Liver (tissue), 9 donors: ENCODE results near the gene GNAT1. TPM values are rescaled to one million over a fixed set of nuclear protein-coding genes. Genes with fewer than 3 reads are reported as not detected.

Experiments used
- DNase-seq: peaks from one replicate; pipeline ENCODE4 v3.0.0-alpha.2; 2017; ENCODE audit warnings: low spot score
- H3K27ac ChIP-seq, 2 donors: one replicate each; pipeline ENCODE4 v1.7.0; 2013; ENCODE audit warnings: inconsistent platforms in 2 of 2, low read length in 2 of 2, control low read depth in 1 of 2, low read depth in 1 of 2, mild to moderate bottlenecking in 1 of 2
- H3K27me3 ChIP-seq, 4 donors: one replicate each; pipeline versions ENCODE4 v1.6.1 to v1.7.0; 2013; ENCODE audit warnings: low read length in 3 of 4, inconsistent platforms in 1 of 4, mild to moderate bottlenecking in 1 of 4, moderate library complexity in 1 of 4; ENCODE audit not compliant: control insufficient read depth in 4 of 4, insufficient read depth in 4 of 4
- H3K36me3 ChIP-seq, 4 donors: one replicate each; pipeline versions ENCODE4 v1.6.1 to v1.7.0; 2013; ENCODE audit warnings: low read length in 3 of 4, mild to moderate bottlenecking in 3 of 4, low read depth in 1 of 4, moderate library complexity in 1 of 4; ENCODE audit not compliant: control insufficient read depth in 4 of 4, insufficient read depth in 3 of 4
- H3K4me1 ChIP-seq, 4 donors: one replicate each; pipeline versions ENCODE4 v1.6.1 to v1.7.0; 2013; ENCODE audit warnings: low read length in 3 of 4, mild to moderate bottlenecking in 3 of 4, moderate library complexity in 1 of 4; ENCODE audit not compliant: control insufficient read depth in 4 of 4, insufficient read depth in 4 of 4
- H3K4me3 ChIP-seq, 3 donors: one replicate each; pipeline versions ENCODE4 v1.6.1 to v1.7.0; 2013; ENCODE audit warnings: low read length in 3 of 3, control low read depth in 1 of 3, low read depth in 1 of 3, mild to moderate bottlenecking in 1 of 3
- H3K9ac ChIP-seq, 2 donors: one replicate each; pipeline ENCODE4 v1.7.0; 2013; ENCODE audit warnings: low read length in 2 of 2, mild to moderate bottlenecking in 2 of 2, moderate library complexity in 2 of 2, control low read depth in 1 of 2, low read depth in 1 of 2
- H3K9me3 ChIP-seq, 4 donors: one replicate each; pipeline versions ENCODE4 v1.6.1 to v1.7.0; 2013; ENCODE audit warnings: low read length in 3 of 4; ENCODE audit not compliant: control insufficient read depth in 4 of 4
- EGR1 ChIP-seq, 2 donors: IDR thresholded peaks; 2 replicates each; pipeline ENCODE4 v1.6.1; 2016 to 2018; ENCODE audit warnings: antibody characterized with exemption in 2 of 2, low read depth in 2 of 2
- FOXA1 ChIP-seq: IDR thresholded peaks from 2 replicates; pipeline ENCODE4 v1.6.1; 2016; ENCODE audit warnings: antibody characterized with exemption
- FOXA2 ChIP-seq: IDR thresholded peaks from 2 replicates; pipeline ENCODE4 v1.6.1; 2016; ENCODE audit warnings: antibody characterized with exemption
- GABPA ChIP-seq, 2 donors: IDR thresholded peaks in 1 of 2; conservative IDR thresholded peaks in 1 of 2; 2 replicates each; pipeline ENCODE4 v1.6.1; 2016; ENCODE audit warnings: antibody characterized with exemption in 2 of 2, mild to moderate bottlenecking in 1 of 2, moderate library complexity in 1 of 2
- HNF4A ChIP-seq, 2 donors: conservative IDR thresholded peaks; 2 replicates each; pipeline ENCODE4 v1.6.1; 2016; ENCODE audit warnings: antibody characterized with exemption in 2 of 2, mild to moderate bottlenecking in 2 of 2
- HNF4G ChIP-seq: IDR thresholded peaks from 2 replicates; pipeline ENCODE4 v1.6.1; 2016; ENCODE audit warnings: antibody characterized with exemption
- JUND ChIP-seq, 2 donors: IDR thresholded peaks; 2 replicates each; pipeline ENCODE4 v1.6.1; 2016; ENCODE audit warnings: antibody characterized with exemption in 2 of 2
- NR2F2 ChIP-seq: IDR thresholded peaks from 2 replicates; pipeline ENCODE4 v1.6.1; 2016; ENCODE audit warnings: antibody characterized with exemption
- RAD21 ChIP-seq, 2 donors: IDR thresholded peaks; 2 replicates each; pipeline ENCODE4 v1.6.1; 2016; ENCODE audit warnings: antibody characterized with exemption in 2 of 2, mild to moderate bottlenecking in 2 of 2
- RXRA ChIP-seq, 2 donors: IDR thresholded peaks; 2 replicates each; pipeline ENCODE4 v1.6.1; 2017 to 2018; ENCODE audit warnings: antibody characterized with exemption in 2 of 2, mild to moderate bottlenecking in 1 of 2
- SP1 ChIP-seq: IDR thresholded peaks from 2 replicates; pipeline ENCODE4 v1.6.1; 2018; ENCODE audit warnings: antibody characterized with exemption, mild to moderate bottlenecking
- TAF1 ChIP-seq: conservative IDR thresholded peaks from 2 replicates; pipeline ENCODE4 v1.6.1; 2016; ENCODE audit warnings: antibody characterized with exemption, mild to moderate bottlenecking
- YY1 ChIP-seq: IDR thresholded peaks from 2 replicates; pipeline ENCODE4 v1.6.1; 2016; ENCODE audit warnings: antibody characterized with exemption, mild to moderate bottlenecking
- WGBS: extraction: QIAGEN DNeasy Blood & Tissue Kit; methylation state at CpG from one replicate; pipeline ENCODE4 v1.1.7; 2013; 5-methylcytosine and 5-hydroxymethylcytosine counted together
- polyA plus RNA-seq, 2 donors: library from polyadenylated mRNA; stranded (reverse) in 1 of 2; unstranded in 1 of 2; fragments of 200-250 nt in 1 of 2; fragments of >200 nt in 1 of 2; fragmentation: Nextera tagmentation in 1 of 2; extraction: Ambion mirVana in 1 of 2; gene quantifications; one replicate each; pipeline versions ENCODE4 v1.2.1 to v1.2.3, GENCODE V29; 2013 to 2015
- total RNA-seq, 2 donors: library from RNA; depleted of rRNA; stranded (reverse); fragments of >200 nt; gene quantifications; one replicate each; pipeline ENCODE4 v1.2.3, GENCODE V29; 2014
- TF ChIP-seq, protein P1 (sequence below): IDR thresholded peaks from 2 replicates; pipeline ENCODE4 v1.6.1; 2016; ENCODE audit warnings: antibody characterized with exemption, mild to moderate bottlenecking
- TF ChIP-seq, protein P2 (sequence below): IDR thresholded peaks from 2 replicates; pipeline ENCODE4 v1.6.1; 2016; ENCODE audit warnings: antibody characterized with exemption
- TF ChIP-seq, protein P3 (sequence below): IDR thresholded peaks from 2 replicates; pipeline ENCODE4 v1.6.1; 2016; ENCODE audit warnings: antibody characterized with exemption
- TF ChIP-seq, protein P4 (sequence below): fragments of 150-350 bp; IDR thresholded peaks from 2 replicates; pipeline ENCODE4 v1.5.1; 2017; ENCODE audit warnings: improper control_type of control experiment, low read depth, low read length; ENCODE audit not compliant: missing input control
- TF ChIP-seq, protein P5 (sequence below): IDR thresholded peaks from 2 replicates; pipeline ENCODE4 v1.6.1; 2016; ENCODE audit warnings: antibody characterized with exemption
- donor health status: healthy.
- donor health status: healthy.
- donor health status: healthy.
- donor health status: healthy.
- donor health status: healthy.

Gene GNAT1
- total and polyA plus RNA-seq, 4 donors: 0.08 TPM; not detected in 3

GRCh38 chr3:50217681-50218080 is 26.3 kb downstream of the GNAT1 start (continued):
- TF ChIP-seq, protein P1, sequence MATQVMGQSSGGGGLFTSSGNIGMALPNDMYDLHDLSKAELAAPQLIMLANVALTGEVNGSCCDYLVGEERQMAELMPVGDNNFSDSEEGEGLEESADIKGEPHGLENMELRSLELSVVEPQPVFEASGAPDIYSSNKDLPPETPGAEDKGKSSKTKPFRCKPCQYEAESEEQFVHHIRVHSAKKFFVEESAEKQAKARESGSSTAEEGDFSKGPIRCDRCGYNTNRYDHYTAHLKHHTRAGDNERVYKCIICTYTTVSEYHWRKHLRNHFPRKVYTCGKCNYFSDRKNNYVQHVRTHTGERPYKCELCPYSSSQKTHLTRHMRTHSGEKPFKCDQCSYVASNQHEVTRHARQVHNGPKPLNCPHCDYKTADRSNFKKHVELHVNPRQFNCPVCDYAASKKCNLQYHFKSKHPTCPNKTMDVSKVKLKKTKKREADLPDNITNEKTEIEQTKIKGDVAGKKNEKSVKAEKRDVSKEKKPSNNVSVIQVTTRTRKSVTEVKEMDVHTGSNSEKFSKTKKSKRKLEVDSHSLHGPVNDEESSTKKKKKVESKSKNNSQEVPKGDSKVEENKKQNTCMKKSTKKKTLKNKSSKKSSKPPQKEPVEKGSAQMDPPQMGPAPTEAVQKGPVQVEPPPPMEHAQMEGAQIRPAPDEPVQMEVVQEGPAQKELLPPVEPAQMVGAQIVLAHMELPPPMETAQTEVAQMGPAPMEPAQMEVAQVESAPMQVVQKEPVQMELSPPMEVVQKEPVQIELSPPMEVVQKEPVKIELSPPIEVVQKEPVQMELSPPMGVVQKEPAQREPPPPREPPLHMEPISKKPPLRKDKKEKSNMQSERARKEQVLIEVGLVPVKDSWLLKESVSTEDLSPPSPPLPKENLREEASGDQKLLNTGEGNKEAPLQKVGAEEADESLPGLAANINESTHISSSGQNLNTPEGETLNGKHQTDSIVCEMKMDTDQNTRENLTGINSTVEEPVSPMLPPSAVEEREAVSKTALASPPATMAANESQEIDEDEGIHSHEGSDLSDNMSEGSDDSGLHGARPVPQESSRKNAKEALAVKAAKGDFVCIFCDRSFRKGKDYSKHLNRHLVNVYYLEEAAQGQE: no peak
- TF ChIP-seq EGR1 (IDR thresholded peaks at IDR 0.05; ENCODE audit: low read depth in 2 of 2) (no peak), JUND (IDR thresholded peaks at IDR 0.05) (no peak), FOXA1 (no peak), HNF4G (no peak)
- TF ChIP-seq, protein P2, sequence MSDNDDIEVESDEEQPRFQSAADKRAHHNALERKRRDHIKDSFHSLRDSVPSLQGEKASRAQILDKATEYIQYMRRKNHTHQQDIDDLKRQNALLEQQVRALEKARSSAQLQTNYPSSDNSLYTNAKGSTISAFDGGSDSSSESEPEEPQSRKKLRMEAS: no peak

DNA sequence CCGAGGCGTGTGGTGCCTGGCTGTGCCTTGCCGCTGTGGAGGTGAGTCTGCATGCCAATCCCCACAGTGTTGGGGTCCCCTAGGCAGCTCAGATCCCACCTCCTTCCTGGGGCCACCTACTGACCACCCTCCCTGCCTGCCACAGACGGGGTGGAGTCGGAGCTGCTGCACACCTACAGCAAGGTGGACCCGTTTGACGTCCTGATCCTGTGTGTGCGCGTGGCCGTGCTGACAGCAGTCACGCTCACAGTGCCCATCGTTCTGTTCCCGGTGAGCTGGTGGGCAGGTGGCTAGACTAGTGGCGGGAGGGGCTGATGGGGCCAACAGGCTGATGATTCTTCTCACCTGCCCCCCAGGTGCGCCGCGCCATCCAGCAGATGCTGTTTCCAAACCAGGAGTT is 27.0 kb downstream of the GNAT1 start:
- WGBS: 91% methylated on average over 17 of the region's 17 CpGs
- H3K36me3 ChIP-seq: peaks cover 9 to 13% (median 11%) of the 10 kb centered on the region in 4 donors

More for the DNA sequence above, 27.0 kb downstream of the GNAT1 start:
- DNase-seq: no peak
- H3K9ac ChIP-seq: no peak overlapping the region
- H3K27ac ChIP-seq: no peak overlapping the region
- H3K9me3 ChIP-seq: no peaks in the 10 kb centered on the region
- TF ChIP-seq FOXA2 (no peak), EGR1 (IDR thresholded peaks at IDR 0.05; ENCODE audit: low read depth in 2 of 2) (no peak), SP1 (no peak), RAD21 (IDR thresholded peaks at IDR 0.05) (no peak), NR2F2 (no peak), GABPA (IDR thresholded peaks at IDR 0.05 in 1 of 2, conservative IDR thresholded peaks at IDR 0.05 in 1 of 2) (no peak), YY1 (no peak), TAF1 (no peak), JUND (IDR thresholded peaks at IDR 0.05) (no peak), HNF4G (no peak), RXRA (IDR thresholded peaks at IDR 0.05) (no peak), FOXA1 (no peak), HNF4A (conservative IDR thresholded peaks at IDR 0.05) (no peak)
- TF ChIP-seq, protein P3, sequence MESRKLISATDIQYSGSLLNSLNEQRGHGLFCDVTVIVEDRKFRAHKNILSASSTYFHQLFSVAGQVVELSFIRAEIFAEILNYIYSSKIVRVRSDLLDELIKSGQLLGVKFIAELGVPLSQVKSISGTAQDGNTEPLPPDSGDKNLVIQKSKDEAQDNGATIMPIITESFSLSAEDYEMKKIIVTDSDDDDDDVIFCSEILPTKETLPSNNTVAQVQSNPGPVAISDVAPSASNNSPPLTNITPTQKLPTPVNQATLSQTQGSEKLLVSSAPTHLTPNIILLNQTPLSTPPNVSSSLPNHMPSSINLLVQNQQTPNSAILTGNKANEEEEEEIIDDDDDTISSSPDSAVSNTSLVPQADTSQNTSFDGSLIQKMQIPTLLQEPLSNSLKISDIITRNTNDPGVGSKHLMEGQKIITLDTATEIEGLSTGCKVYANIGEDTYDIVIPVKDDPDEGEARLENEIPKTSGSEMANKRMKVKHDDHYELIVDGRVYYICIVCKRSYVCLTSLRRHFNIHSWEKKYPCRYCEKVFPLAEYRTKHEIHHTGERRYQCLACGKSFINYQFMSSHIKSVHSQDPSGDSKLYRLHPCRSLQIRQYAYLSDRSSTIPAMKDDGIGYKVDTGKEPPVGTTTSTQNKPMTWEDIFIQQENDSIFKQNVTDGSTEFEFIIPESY: no peak
- TF ChIP-seq, protein P2: no peak
- TF ChIP-seq, protein P1: no peak
- TF ChIP-seq, protein P4, sequence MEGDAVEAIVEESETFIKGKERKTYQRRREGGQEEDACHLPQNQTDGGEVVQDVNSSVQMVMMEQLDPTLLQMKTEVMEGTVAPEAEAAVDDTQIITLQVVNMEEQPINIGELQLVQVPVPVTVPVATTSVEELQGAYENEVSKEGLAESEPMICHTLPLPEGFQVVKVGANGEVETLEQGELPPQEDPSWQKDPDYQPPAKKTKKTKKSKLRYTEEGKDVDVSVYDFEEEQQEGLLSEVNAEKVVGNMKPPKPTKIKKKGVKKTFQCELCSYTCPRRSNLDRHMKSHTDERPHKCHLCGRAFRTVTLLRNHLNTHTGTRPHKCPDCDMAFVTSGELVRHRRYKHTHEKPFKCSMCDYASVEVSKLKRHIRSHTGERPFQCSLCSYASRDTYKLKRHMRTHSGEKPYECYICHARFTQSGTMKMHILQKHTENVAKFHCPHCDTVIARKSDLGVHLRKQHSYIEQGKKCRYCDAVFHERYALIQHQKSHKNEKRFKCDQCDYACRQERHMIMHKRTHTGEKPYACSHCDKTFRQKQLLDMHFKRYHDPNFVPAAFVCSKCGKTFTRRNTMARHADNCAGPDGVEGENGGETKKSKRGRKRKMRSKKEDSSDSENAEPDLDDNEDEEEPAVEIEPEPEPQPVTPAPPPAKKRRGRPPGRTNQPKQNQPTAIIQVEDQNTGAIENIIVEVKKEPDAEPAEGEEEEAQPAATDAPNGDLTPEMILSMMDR: no peak
- TF ChIP-seq, protein P5, sequence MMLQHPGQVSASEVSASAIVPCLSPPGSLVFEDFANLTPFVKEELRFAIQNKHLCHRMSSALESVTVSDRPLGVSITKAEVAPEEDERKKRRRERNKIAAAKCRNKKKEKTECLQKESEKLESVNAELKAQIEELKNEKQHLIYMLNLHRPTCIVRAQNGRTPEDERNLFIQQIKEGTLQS: no peak
- H3K4me1 ChIP-seq: peaks cover 4 to 73% (median 55%) of the 10 kb centered on the region in 4 donors
- no peaks in the 10 kb centered on the region for H3K27me3 ChIP-seq
- no peak overlapping the region for H3K4me3 ChIP-seq
